OCI-LY7 (cell line): ENCODE results near the gene CNTN5.

Experiments used
- EZH2phosphoT487 ChIP-seq: fragments of 200-600 bp; sonication (generic); IDR thresholded peaks from 2 replicates; pipeline ENCODE4 v1.6.1; 2018; ENCODE audit warnings: low read depth, borderline replicate concordance, mild to moderate bottlenecking, mixed run types, antibody characterized with exemption, low read length, moderate library complexity, mixed read lengths
- TF ChIP-seq, protein P1 (sequence below): fragments of 200-600 bp; sonication (generic); conservative IDR thresholded peaks from 2 replicates; pipeline ENCODE4 v1.5.1; 2014; ENCODE audit warnings: mild to moderate bottlenecking, antibody characterized with exemption, low read length, moderate library complexity, mixed read lengths

- TF ChIP-seq, protein P1, sequence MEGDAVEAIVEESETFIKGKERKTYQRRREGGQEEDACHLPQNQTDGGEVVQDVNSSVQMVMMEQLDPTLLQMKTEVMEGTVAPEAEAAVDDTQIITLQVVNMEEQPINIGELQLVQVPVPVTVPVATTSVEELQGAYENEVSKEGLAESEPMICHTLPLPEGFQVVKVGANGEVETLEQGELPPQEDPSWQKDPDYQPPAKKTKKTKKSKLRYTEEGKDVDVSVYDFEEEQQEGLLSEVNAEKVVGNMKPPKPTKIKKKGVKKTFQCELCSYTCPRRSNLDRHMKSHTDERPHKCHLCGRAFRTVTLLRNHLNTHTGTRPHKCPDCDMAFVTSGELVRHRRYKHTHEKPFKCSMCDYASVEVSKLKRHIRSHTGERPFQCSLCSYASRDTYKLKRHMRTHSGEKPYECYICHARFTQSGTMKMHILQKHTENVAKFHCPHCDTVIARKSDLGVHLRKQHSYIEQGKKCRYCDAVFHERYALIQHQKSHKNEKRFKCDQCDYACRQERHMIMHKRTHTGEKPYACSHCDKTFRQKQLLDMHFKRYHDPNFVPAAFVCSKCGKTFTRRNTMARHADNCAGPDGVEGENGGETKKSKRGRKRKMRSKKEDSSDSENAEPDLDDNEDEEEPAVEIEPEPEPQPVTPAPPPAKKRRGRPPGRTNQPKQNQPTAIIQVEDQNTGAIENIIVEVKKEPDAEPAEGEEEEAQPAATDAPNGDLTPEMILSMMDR, result no peak
- TF ChIP-seq EZH2phosphoT487, result no peak
Measured at GRCh38 chr11:99198215-99198614, 177.5 kb downstream of the CNTN5 start.
